HG02610 (cell line): ENCODE results near the gene TRIM8.
"Not testable (repeated sequence)": the region's sequence is repeated elsewhere in the genome, so short reads cannot be mapped to it uniquely, and the experiment has no call there.

Source experiments
- ATAC-seq: cut with Tn5 transposase; IDR thresholded peaks from one replicate; pipeline ENCODE4 v1.9.1; 2021; ENCODE audit warnings: mild to moderate bottlenecking, moderate library complexity; ENCODE audit not compliant: unreplicated experiment

TRIM8 gene

GRCh38 chr10:102683736-102684135 lies 39.5 kb downstream of the TRIM8 start:
- ATAC-seq: no peak

- no peak for ATAC-seq
Observed at GRCh38 chr10:102691285-102692066, 47.2 kb downstream of the TRIM8 start.

GRCh38 chr10:102695401-102695800 lies 51.1 kb downstream of the TRIM8 start:
- ATAC-seq: not testable (repeated sequence)

- ATAC-seq: no peak
Observed at GRCh38 chr10:102696736-102697135, 52.5 kb downstream of the TRIM8 start.

- ATAC-seq: no peak
Observed at GRCh38 chr10:102698894-102699293, 54.6 kb downstream of the TRIM8 start.

GRCh38 chr10:102701272-102701671 lies 57.0 kb downstream of the TRIM8 start:
- no peak for ATAC-seq

- no peak for ATAC-seq
Observed at GRCh38 chr10:102701796-102702195, 57.5 kb downstream of the TRIM8 start.

GRCh38 chr10:102702742-102703141 lies 58.5 kb downstream of the TRIM8 start:
- no peak for ATAC-seq

GRCh38 chr10:102704915-102705314 lies 60.6 kb downstream of the TRIM8 start:
- ATAC-seq: no peak

GRCh38 chr10:102705531-102705930 lies 61.3 kb downstream of the TRIM8 start:
- no peak for ATAC-seq
